OCI-LY1 (cell line): ENCODE measurements around the gene EMILIN3.

Experiments used
- H2AFZ ChIP-seq: fragments of 200-600 bp; sonication (generic), shearing (Covaris generic); 2 replicates; pipeline ENCODE4 v1.6.0; 2014; ENCODE audit warnings: antibody characterized with exemption, mild to moderate bottlenecking, low read length
- H3F3A ChIP-seq: fragments of 200-600 bp; sonication (generic), shearing (Covaris generic); 2 replicates; pipeline ENCODE4 v1.6.0; 2014; ENCODE audit warnings: mild to moderate bottlenecking, antibody characterized with exemption, low read length, moderate library complexity; ENCODE audit not compliant: insufficient read depth
- H3K27ac ChIP-seq: fragments of 200-600 bp; sonication (generic); 2 replicates; pipeline ENCODE4 v1.5.1; 2014; ENCODE audit warnings: low read length, mixed run types, mild to moderate bottlenecking, low read depth; ENCODE audit not compliant: poor library complexity, severe bottlenecking
- H3K27me3 ChIP-seq: fragments of 200-600 bp; sonication (generic); 2 replicates; pipeline ENCODE4 v1.6.0; 2014; ENCODE audit warnings: antibody characterized with exemption, mild to moderate bottlenecking, low read length, moderate library complexity; ENCODE audit not compliant: insufficient read depth
- H3K36me3 ChIP-seq: fragments of 200-600 bp; sonication (generic); 2 replicates; pipeline ENCODE4 v1.6.1; 2014; ENCODE audit warnings: mild to moderate bottlenecking, antibody characterized with exemption, low read length, moderate library complexity, mixed read lengths; ENCODE audit not compliant: insufficient read depth
- H3K4me1 ChIP-seq: fragments of 200-600 bp; sonication (generic); 2 replicates; pipeline ENCODE4 v1.5.1; 2014; ENCODE audit warnings: mild to moderate bottlenecking, low read length, moderate library complexity; ENCODE audit not compliant: insufficient read depth, severe bottlenecking
- H3K4me2 ChIP-seq: fragments of 200-600 bp; sonication (generic), shearing (Covaris generic); 2 replicates; pipeline ENCODE4 v1.6.1; 2014; ENCODE audit warnings: low read length
- H3K4me3 ChIP-seq: fragments of 200-600 bp; sonication (generic); 2 replicates; pipeline ENCODE4 v1.5.1; 2014; ENCODE audit warnings: low read length, low read depth, mild to moderate bottlenecking, mixed read lengths; ENCODE audit not compliant: poor library complexity, severe bottlenecking
- H3K79me2 ChIP-seq: fragments of 200-600 bp; shearing (Covaris generic); 2 replicates; pipeline ENCODE4 v1.6.1; 2016; ENCODE audit warnings: mixed run types, low read length, mixed read lengths; ENCODE audit not compliant: insufficient read depth
- H3K9ac ChIP-seq: fragments of 200-600 bp; sonication (generic), shearing (Covaris generic); 2 replicates; pipeline ENCODE4 v1.6.1; 2014; ENCODE audit warnings: mild to moderate bottlenecking, low read length, mixed read lengths
- H3K9me2 ChIP-seq: fragments of 200-600 bp; sonication (generic), shearing (Covaris generic); 2 replicates; pipeline ENCODE4 v1.6.1; 2014; ENCODE audit warnings: low read depth, mild to moderate bottlenecking, low read length, mixed read lengths
- H3K9me3 ChIP-seq: fragments of 200-600 bp; shearing (Covaris generic); 2 replicates; pipeline ENCODE4 v1.6.1; 2014; ENCODE audit warnings: low read length, mixed read lengths
- H4K20me1 ChIP-seq: fragments of 200-600 bp; sonication (generic), shearing (Covaris generic); 2 replicates; pipeline ENCODE4 v1.6.0; 2016; ENCODE audit warnings: mild to moderate bottlenecking, low read length; ENCODE audit not compliant: insufficient read depth
- CTCF ChIP-seq: fragments of 200-600 bp; sonication (generic), shearing (Covaris generic); IDR thresholded peaks from 2 replicates; pipeline ENCODE4 v1.5.1; 2017; ENCODE audit warnings: mild to moderate bottlenecking, antibody characterized with exemption, low read length, moderate library complexity, mixed read lengths
- EZH2 ChIP-seq: fragments of 200-600 bp; sonication (generic), shearing (Covaris generic); IDR thresholded peaks from 2 replicates; pipeline ENCODE4 v1.8.0; 2017; ENCODE audit warnings: borderline replicate concordance, mixed run types, mild to moderate bottlenecking, antibody characterized with exemption, low read length, moderate library complexity, mixed read lengths

Gene EMILIN3

GRCh38 chr20:41352666-41353065 lies 14.0 kb downstream of the EMILIN3 start:
- Histone ChIP-seq H3K27me3 (peaks cover 4% of the 10 kb centered on the region; the same call in 1 of the 2 replicates), H3K9ac (no peak overlapping the region), H4K20me1 (no peaks in the 10 kb centered on the region), H3F3A (no peaks in the 10 kb centered on the region), H3K36me3 (no peaks in the 10 kb centered on the region), H3K79me2 (no peaks in the 10 kb centered on the region), H3K9me2 (no peaks in the 10 kb centered on the region), H3K4me1 (no peaks in the 10 kb centered on the region), H3K9me3 (no peaks in the 10 kb centered on the region), H3K4me2 (no peak overlapping the region), H3K4me3 (no peak overlapping the region), H3K27ac (no peak overlapping the region), H2AFZ (no peak overlapping the region)
- no peak for TF ChIP-seq EZH2
- no peak for TF ChIP-seq CTCF

- Histone ChIP-seq H3K27me3 (peaks cover 4% of the 10 kb centered on the region; the same call in 1 of the 2 replicates), H3K36me3 (no peaks in the 10 kb centered on the region), H3K9ac (no peak overlapping the region), H3K4me1 (no peaks in the 10 kb centered on the region), H3K79me2 (no peaks in the 10 kb centered on the region), H3K27ac (no peak overlapping the region), H3K4me3 (no peak overlapping the region), H3K9me3 (no peaks in the 10 kb centered on the region), H3F3A (no peaks in the 10 kb centered on the region), H2AFZ (no peak overlapping the region), H4K20me1 (no peaks in the 10 kb centered on the region), H3K4me2 (no peak overlapping the region), H3K9me2 (no peaks in the 10 kb centered on the region)
- TF ChIP-seq EZH2 (no peak), CTCF (no peak)
Measured at GRCh38 chr20:41352106-41352505, 14.5 kb downstream of the EMILIN3 start.

GRCh38 chr20:41350408-41350962 lies 16.1 kb downstream of the EMILIN3 start:
- Histone ChIP-seq H3K4me3 (no peak overlapping the region), H3K36me3 (no peaks in the 10 kb centered on the region), H3K4me1 (no peaks in the 10 kb centered on the region), H3K4me2 (no peak overlapping the region), H3K9ac (no peak overlapping the region), H3K27ac (no peak overlapping the region), H3K9me2 (no peaks in the 10 kb centered on the region), H3K9me3 (no peaks in the 10 kb centered on the region), H3K27me3 (peaks cover 4% of the 10 kb centered on the region; the same call in 1 of the 2 replicates), H2AFZ (no peak overlapping the region), H4K20me1 (no peaks in the 10 kb centered on the region), H3F3A (no peaks in the 10 kb centered on the region), H3K79me2 (no peaks in the 10 kb centered on the region)
- TF ChIP-seq CTCF (no peak), EZH2 (no peak)
